ENCODE results near the gene FAM124A.

- TF ChIP-seq POLR2AphosphoS5 (IDR thresholded peaks at IDR 0.05) (no peak), CTCF (IDR thresholded peaks at IDR 0.05 in 8 of 11, conservative IDR thresholded peaks at IDR 0.05 in 3 of 11) (no peak), POLR2A (IDR thresholded peaks at IDR 0.05) (no peak)
These were observed 111.2 kb downstream of the FAM124A start for GRCh38 chr13:51333421-51333820.
